GM06990 (cell line): Measurements from ENCODE around the gene GNG8.

Experiments
- DNase-seq: peaks from one replicate; pipeline ENCODE4 v3.0.0-alpha.2; 2011; ENCODE audit not compliant: insufficient read length; ENCODE audit errors: extremely low read depth
- H3K27me3 ChIP-seq: replicated peaks from 2 replicates; pipeline ENCODE4 v1.6.0; 2011; ENCODE audit warnings: low read length; ENCODE audit not compliant: control insufficient read depth, insufficient read depth
- H3K36me3 ChIP-seq: 2 replicates; pipeline ENCODE4 v1.5.1; 2011; ENCODE audit warnings: low read length; ENCODE audit not compliant: control insufficient read depth, insufficient read depth
- H3K4me3 ChIP-seq: replicated peaks from 2 replicates; pipeline ENCODE4 v1.5.1; 2011; ENCODE audit warnings: low read depth, mild to moderate bottlenecking, control low read depth, low read length
- TF ChIP-seq, protein P1 (sequence below): IDR thresholded peaks from 2 replicates; pipeline ENCODE4 v1.5.1; 2011; ENCODE audit warnings: low read length, control low read depth, mild to moderate bottlenecking, inconsistent platforms; ENCODE audit not compliant: insufficient read depth, poor library complexity, severe bottlenecking

Gene GNG8

DNA sequence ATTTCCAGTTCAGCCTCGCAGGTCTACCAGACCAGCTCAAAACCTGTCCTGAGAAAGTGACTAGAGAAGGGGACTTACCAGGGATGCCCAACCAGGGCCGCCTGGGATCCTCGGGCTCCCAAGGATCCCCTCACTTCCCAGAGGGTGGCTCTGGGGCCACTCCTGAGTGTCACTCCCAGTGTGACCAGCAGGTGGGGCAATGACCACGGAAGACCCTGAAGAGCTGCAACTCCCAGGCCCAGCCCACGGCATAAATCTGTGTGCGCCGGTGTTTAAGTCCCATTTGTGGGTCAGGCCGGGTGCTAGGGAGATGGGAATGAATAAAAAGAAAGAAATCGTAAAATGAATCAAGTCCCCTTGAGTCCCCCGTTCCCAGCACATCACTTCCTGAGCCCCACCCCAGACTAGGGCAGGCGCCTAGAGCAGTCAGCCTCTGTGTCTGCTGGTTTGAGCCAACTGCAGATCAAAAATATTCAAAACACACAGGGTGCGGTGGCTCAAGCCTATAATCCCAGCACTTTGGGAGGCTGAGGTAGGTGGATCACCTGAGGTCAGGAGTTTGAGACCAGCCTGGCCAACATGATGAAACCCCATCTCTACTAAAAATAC, 21.8 kb downstream of the GNG8 start:
- Histone ChIP-seq H3K27me3 (no peaks in the 10 kb centered on the region), H3K36me3 (peaks cover 11% of the 10 kb centered on the region), H3K4me3 (no peak overlapping the region)
- TF ChIP-seq, protein P1, sequence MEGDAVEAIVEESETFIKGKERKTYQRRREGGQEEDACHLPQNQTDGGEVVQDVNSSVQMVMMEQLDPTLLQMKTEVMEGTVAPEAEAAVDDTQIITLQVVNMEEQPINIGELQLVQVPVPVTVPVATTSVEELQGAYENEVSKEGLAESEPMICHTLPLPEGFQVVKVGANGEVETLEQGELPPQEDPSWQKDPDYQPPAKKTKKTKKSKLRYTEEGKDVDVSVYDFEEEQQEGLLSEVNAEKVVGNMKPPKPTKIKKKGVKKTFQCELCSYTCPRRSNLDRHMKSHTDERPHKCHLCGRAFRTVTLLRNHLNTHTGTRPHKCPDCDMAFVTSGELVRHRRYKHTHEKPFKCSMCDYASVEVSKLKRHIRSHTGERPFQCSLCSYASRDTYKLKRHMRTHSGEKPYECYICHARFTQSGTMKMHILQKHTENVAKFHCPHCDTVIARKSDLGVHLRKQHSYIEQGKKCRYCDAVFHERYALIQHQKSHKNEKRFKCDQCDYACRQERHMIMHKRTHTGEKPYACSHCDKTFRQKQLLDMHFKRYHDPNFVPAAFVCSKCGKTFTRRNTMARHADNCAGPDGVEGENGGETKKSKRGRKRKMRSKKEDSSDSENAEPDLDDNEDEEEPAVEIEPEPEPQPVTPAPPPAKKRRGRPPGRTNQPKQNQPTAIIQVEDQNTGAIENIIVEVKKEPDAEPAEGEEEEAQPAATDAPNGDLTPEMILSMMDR = peak; percentile 90
- DNase-seq = peak; percentile 65

DNA sequence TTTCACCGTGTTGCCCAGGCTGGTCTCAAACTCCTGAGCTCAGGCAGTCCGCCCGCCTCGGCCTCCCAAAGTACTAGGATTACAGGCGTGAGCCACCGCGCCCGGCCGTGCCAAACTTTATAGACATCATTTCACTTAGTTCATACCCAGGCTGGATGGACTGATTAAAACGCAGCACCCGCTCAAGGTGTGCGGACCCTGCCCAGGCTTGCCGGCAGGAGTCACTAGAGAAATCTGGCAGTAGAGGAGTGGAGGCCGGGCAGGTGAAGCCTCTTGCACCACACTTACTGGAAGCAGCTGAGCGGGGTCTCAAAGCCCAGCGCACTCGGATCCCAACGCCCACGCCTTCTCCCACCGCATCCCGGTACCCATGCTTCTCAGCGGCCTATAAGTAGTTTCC, 22.5 kb downstream of the GNG8 start:
- H3K4me3 ChIP-seq = no peak overlapping the region
- peaks cover 17% of the 10 kb centered on the region for H3K36me3 ChIP-seq
- TF ChIP-seq, protein P1 = no peak
- H3K27me3 ChIP-seq = no peaks in the 10 kb centered on the region
- no peak for DNase-seq

DNA sequence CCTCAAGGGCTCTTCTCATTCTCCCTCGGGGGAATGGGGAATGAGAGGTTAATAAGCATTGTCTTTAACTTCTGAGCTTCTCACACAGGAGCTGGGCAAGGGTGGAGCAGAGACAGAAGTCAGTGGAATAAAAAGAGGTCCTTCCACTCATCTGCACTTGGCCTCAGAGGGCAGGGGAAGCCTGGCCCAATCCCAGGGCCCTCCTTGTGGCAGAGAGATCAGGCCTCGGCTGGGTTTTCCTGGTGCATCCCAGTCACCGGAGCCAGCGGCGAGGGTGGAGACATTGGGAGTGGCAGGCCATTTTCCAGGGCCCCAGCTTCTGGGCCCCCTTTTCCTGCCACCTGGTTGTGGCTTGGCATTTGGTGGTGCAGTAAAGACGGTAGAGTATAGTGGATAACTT, 24.2 kb downstream of the GNG8 start:
- TF ChIP-seq, protein P1 = no peak
- no peak overlapping the region for H3K4me3 ChIP-seq
- peaks cover 32% of the 10 kb centered on the region for H3K36me3 ChIP-seq
- no peak for DNase-seq
- H3K27me3 ChIP-seq = no peaks in the 10 kb centered on the region

DNA sequence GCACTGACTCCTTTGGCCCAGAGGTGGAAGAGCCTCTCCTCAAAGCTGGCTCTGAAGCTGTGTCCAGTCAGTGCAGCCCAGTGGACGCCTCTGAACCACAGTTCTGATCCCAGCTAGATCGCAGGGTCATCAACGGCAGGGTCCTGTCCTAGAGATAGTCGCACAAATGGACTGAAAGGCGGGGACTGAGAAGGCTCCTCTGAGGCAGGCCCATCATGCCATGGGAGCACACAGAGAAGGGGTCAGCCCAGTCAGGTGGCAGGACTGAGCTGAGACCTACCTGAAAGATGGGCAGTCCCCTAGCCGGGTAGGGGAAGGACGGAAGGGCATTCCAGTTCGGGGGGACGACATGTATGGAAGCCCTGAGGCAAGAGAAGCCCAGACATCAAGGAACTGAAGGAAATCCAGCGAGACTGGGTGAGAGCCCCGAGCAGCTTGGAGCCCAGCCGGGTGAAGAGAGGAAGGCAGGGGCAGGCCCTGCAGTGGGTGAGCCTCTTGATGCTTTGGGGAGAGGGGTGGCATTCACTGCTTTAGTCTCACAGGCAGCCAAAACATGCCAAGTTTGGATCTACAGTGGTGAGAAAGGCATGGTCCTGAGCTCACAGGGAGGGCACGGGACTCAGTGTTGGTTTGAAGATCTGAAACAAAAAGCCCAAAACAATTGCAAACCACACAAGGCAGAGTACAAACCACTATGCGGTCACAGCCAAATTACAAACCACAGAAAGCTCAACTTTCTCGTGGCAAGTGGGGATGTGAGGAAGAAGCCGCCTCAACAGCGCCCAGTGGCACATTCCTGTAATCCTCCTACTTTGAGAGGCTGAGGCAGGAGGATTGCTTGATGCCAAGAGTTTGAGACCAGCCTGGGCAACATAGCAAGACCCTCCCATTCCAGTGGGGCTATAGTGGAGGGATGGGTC, 24.9 kb downstream of the GNG8 start:
- Histone ChIP-seq H3K27me3 (no peaks in the 10 kb centered on the region), H3K4me3 (no peak overlapping the region), H3K36me3 (peaks cover 35% of the 10 kb centered on the region)
- TF ChIP-seq, protein P1 = no peak
- DNase-seq = no peak

DNA sequence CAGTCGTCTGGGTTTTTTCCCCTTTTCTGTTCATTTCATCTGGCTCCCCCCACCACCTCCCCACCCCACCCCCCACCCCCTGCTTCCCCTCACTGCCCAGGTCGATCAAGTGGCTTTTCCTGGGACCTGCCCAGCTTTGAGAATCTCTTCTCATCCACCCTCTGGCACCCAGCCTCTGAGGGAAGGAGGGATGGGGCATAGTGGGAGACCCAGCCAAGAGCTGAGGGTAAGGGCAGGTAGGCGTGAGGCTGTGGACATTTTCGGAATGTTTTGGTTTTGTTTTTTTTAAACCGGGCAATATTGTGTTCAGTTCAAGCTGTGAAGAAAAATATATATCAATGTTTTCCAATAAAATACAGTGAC, 25.6 kb downstream of the GNG8 start:
- no peak overlapping the region for H3K4me3 ChIP-seq
- TF ChIP-seq, protein P1 = no peak
- H3K27me3 ChIP-seq = no peaks in the 10 kb centered on the region
- DNase-seq = no peak
- peaks cover 41% of the 10 kb centered on the region for H3K36me3 ChIP-seq
